ENCODE data around the gene WDR93. TPM values are rescaled to one million over a fixed set of nuclear protein-coding genes. Genes with fewer than 3 reads are reported as not detected.

Gene WDR93
- polyA plus RNA-seq, 2 donors = 0.02 TPM; not detected in 1

DNA sequence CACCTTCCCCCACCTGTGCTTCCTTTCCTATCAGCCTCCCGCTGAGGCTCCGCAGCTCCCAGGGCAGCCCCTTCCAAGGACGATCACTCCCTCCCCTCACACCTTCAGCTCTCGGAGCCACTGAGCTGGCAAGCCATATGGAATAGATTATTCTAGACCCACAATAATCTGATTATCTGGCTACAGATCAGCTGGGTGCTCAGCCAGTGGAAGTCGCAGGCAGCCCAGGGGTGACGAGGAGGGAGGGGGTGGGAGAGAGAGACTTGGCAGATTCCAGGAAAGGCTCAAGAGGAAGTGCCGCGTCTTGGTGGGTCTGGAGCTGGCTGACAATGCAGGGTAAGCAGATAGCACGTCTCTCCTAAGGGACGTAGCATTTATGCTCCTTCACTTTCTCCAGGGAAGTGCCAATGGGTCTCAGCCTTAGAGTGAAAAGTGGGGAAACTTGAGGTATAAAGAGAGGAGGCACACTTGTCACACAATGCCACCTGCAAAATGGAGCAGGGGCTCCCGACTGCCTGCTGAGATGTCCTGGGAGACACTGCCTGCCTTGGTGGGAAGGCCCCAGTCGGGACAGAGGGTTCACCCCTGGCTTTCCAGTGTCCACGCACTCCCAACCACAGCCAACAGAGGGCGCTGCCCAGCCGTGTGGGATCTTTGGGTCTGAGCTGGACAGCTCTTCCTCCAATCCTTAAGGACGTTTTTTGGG is 69.8 kb downstream of the WDR93 start:
- Histone ChIP-seq H3K4me3 (ENCODE audit: low read depth in 1 of 2, low read length in 2 of 2) (no peak overlapping the region), H3K27me3 (ENCODE audit: control insufficient read depth in 1 of 2, insufficient read depth in 2 of 2, low read length in 2 of 2) (no peaks in the 10 kb centered on the region), H3K36me3 (ENCODE audit: control insufficient read depth in 2 of 2, insufficient read depth in 2 of 2, low read length in 1 of 2) (no peaks in the 10 kb centered on the region), H3K9me3 (ENCODE audit: control insufficient read depth in 2 of 2, insufficient read depth in 1 of 2, low read depth in 1 of 2, low read length in 1 of 2) (no peaks in the 10 kb centered on the region), H3K27ac (ENCODE audit: low read depth in 2 of 2, low read length in 1 of 2) (no peak overlapping the region), H3K4me1 (ENCODE audit: control insufficient read depth in 2 of 2, insufficient read depth in 2 of 2, low read length in 1 of 2) (peaks cover 0 to 7% of the 10 kb centered on the region in 2 donors)
- 40 to 41% methylated on average over 16 of the region's 16 CpGs for WGBS, 2 donors

DNA sequence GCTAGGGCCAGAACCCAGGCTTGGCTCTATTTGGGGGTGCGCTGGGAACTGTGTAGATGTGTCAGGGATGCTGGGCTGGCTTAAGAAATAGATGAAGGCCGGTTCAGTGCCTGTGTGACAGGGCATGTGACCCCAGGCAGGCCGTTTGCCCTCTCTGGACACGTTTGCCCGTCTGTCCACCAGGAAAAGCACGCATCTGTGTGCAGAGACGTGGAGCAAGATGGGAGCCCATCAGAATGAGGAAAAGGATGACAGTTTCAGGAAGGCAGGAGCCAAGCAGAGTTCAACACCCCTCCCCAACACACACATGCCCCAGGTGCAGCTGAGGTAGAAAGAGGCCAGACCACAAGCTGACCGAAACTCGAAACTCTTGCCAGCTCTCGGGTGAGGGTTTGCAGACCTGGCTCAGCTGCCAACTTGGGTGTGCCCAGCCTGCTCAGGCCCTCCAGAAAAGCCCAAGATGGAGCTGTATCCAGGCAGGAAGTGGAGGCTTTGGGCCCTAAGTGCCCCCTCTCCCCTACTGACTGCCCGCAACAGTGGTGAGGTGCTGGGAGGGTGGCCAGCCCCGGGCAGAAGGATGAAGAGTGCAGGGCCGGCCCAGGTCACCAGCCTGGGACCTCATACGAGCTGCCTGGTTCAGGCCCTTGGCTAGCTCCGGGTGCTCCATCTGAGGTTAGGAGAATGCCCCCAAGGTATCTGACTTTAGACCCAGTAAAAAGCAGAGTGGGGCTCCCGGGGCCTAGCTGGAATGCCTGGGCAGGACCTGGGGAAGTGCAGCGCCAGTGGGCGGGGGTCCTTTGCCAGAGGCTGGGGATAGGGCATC is 70.6 kb downstream of the WDR93 start:
- no peaks in the 10 kb centered on the region for H3K27me3 ChIP-seq (ENCODE audit: control insufficient read depth in 1 of 2, insufficient read depth in 2 of 2, low read length in 2 of 2)
- H3K4me1 ChIP-seq (ENCODE audit: control insufficient read depth in 2 of 2, insufficient read depth in 2 of 2, low read length in 1 of 2) = peaks cover 0 to 8% of the 10 kb centered on the region in 2 donors
- no peaks in the 10 kb centered on the region for H3K36me3 ChIP-seq (ENCODE audit: control insufficient read depth in 2 of 2, insufficient read depth in 2 of 2, low read length in 1 of 2)
- no peak overlapping the region for H3K27ac ChIP-seq (ENCODE audit: low read depth in 2 of 2, low read length in 1 of 2)
- 57 to 58% methylated on average over 18 of the region's 18 CpGs for WGBS, 2 donors
- no peaks in the 10 kb centered on the region for H3K9me3 ChIP-seq (ENCODE audit: control insufficient read depth in 2 of 2, insufficient read depth in 1 of 2, low read depth in 1 of 2, low read length in 1 of 2)
- H3K4me3 ChIP-seq (ENCODE audit: low read depth in 1 of 2, low read length in 2 of 2) = no peak overlapping the region

DNA sequence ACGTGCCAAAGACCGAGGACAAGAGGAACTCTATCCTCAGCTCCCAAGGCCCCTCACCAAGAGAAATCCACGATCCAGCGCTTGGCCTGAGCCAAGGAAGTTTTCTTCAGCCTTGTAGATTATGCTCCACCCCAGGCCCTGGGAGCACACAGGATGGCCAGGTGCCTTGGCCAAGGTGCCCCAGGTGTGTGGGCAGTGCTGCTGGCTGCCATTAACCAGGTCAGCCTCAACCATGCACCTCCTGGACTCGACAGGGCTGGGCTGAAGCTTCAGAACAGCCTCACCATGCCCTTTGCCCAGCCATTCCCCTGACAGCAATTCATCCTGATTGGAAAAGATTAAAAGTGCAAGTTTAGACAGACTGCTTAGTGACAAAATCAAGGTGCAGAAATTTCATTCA is 71.3 kb downstream of the WDR93 start:
- Histone ChIP-seq H3K27ac (ENCODE audit: low read depth in 2 of 2, low read length in 1 of 2) (no peak overlapping the region), H3K4me3 (ENCODE audit: low read depth in 1 of 2, low read length in 2 of 2) (no peak overlapping the region), H3K27me3 (ENCODE audit: control insufficient read depth in 1 of 2, insufficient read depth in 2 of 2, low read length in 2 of 2) (no peaks in the 10 kb centered on the region), H3K36me3 (ENCODE audit: control insufficient read depth in 2 of 2, insufficient read depth in 2 of 2, low read length in 1 of 2) (no peaks in the 10 kb centered on the region), H3K4me1 (ENCODE audit: control insufficient read depth in 2 of 2, insufficient read depth in 2 of 2, low read length in 1 of 2) (peaks cover 0 to 14% of the 10 kb centered on the region in 2 donors), H3K9me3 (ENCODE audit: control insufficient read depth in 2 of 2, insufficient read depth in 1 of 2, low read depth in 1 of 2, low read length in 1 of 2) (no peaks in the 10 kb centered on the region)
- 72 to 73% methylated on average over 5 of the region's 5 CpGs for WGBS, 2 donors

DNA sequence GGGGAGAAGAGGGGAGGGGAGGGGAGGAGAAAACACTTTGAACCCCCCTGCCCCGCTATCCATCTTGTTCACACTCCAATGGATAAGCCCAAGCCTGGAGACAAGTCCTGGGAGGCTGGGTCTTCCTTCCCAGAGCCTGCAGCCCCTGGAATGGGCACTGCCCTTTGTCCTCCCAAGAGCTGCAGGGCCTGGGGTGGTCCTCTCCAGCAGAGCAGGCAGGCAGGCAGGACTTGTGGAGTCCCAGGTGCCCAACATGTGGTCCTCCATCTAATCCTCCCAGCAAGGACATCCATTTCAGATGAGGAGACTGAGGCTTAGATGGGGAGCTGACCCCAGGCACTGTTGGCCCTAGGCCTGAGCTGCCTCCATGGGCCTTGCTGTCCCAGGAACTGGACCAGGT is 75.1 kb downstream of the WDR93 start:
- Histone ChIP-seq H3K9me3 (ENCODE audit: control insufficient read depth in 2 of 2, insufficient read depth in 1 of 2, low read depth in 1 of 2, low read length in 1 of 2) (no peaks in the 10 kb centered on the region), H3K27ac (ENCODE audit: low read depth in 2 of 2, low read length in 1 of 2) (no peak overlapping the region), H3K4me1 (ENCODE audit: control insufficient read depth in 2 of 2, insufficient read depth in 2 of 2, low read length in 1 of 2) (peaks cover 0 to 17% of the 10 kb centered on the region in 2 donors), H3K27me3 (ENCODE audit: control insufficient read depth in 1 of 2, insufficient read depth in 2 of 2, low read length in 2 of 2) (no peaks in the 10 kb centered on the region), H3K4me3 (ENCODE audit: low read depth in 1 of 2, low read length in 2 of 2) (no peak overlapping the region), H3K36me3 (ENCODE audit: control insufficient read depth in 2 of 2, insufficient read depth in 2 of 2, low read length in 1 of 2) (no peaks in the 10 kb centered on the region)
- 83% methylated on average over 1 of the region's 1 CpG for WGBS, 2 donors

DNA sequence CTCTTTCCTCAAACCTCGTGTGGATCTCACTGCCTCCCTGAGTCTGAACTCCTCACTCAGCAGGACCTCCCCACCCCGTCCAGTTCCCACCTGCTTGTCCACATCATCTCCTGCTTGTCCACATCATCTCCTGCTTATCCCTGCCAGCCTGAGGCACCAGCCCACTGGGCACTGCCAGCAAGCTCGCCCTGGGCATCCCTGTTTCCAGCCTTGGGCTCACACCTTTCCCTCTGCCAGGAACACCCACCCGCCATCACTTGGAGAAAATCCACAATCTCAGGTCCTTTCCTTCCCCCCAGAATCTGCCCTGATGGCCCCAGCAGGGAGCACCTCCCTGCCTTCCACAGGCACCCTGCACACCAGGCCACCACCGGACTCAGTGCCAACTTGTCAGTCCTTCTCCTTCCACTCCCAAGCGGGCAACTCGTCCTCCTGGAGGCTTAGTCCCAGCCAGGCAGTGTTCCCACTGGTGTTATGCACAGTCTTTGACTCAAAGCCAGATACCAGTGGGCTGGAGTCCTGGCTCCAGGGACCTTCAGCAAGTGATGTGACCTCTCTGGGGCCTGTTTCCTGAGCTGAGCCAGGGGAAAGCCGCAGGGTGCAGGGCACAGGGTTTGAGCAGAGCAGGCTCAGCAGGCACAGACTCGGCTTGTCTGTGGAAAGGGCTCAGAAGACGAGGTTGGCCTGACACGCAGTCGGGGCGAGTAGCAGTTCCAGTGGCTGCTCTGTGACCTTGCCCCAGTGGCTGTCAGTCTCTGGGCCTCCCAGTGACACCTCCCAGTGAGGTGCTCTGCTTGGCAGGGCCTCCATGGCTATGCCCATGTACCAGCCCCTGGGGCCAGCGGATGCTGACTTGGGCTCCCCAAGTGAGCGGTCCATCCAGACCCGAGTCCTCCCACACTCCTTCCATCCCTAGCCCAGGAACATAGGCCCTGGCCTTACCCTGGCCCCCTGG is 76.0 kb downstream of the WDR93 start:
- no peak overlapping the region for H3K27ac ChIP-seq (ENCODE audit: low read depth in 2 of 2, low read length in 1 of 2)
- no peaks in the 10 kb centered on the region for H3K36me3 ChIP-seq (ENCODE audit: control insufficient read depth in 2 of 2, insufficient read depth in 2 of 2, low read length in 1 of 2)
- 68 to 79% methylated on average over 16 of the region's 16 CpGs for WGBS, 2 donors
- H3K4me3 ChIP-seq (ENCODE audit: low read depth in 1 of 2, low read length in 2 of 2) = no peak overlapping the region
- peaks cover 0 to 12% of the 10 kb centered on the region in 2 donors for H3K4me1 ChIP-seq (ENCODE audit: control insufficient read depth in 2 of 2, insufficient read depth in 2 of 2, low read length in 1 of 2)
- H3K27me3 ChIP-seq (ENCODE audit: control insufficient read depth in 1 of 2, insufficient read depth in 2 of 2, low read length in 2 of 2) = no peaks in the 10 kb centered on the region
- no peaks in the 10 kb centered on the region for H3K9me3 ChIP-seq (ENCODE audit: control insufficient read depth in 2 of 2, insufficient read depth in 1 of 2, low read depth in 1 of 2, low read length in 1 of 2)

DNA sequence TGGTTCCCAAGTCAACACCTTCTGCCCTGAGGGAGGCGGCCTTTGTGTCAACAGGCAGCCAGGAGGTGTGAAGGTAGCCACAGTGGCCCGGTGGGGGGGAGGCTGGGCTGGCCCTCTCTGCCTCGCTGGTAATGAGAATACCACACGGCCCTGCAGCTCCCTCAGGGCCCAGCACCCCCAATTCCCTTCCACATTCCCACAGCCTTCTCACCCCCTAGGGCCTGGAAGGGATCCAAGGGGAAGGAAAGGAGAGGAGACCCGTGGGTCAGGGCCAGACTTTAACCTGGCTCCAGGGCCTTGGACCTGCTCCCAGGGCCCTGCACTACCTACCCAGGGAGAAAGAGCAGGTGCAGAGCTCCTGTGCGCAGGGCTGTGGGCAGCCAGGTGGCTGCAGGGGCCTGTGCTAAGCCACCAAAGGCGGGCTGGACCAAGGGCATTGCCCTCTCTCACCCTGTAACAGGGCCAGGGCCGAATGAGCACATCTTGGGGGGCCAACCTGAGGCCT is 76.9 kb downstream of the WDR93 start:
- H3K27me3 ChIP-seq (ENCODE audit: control insufficient read depth in 1 of 2, insufficient read depth in 2 of 2, low read length in 2 of 2) = no peaks in the 10 kb centered on the region
- no peak overlapping the region for H3K27ac ChIP-seq (ENCODE audit: low read depth in 2 of 2, low read length in 1 of 2)
- H3K36me3 ChIP-seq (ENCODE audit: control insufficient read depth in 2 of 2, insufficient read depth in 2 of 2, low read length in 1 of 2) = no peaks in the 10 kb centered on the region
- H3K4me1 ChIP-seq (ENCODE audit: control insufficient read depth in 2 of 2, insufficient read depth in 2 of 2, low read length in 1 of 2) = peaks cover 0 to 9% of the 10 kb centered on the region in 2 donors
- 60 to 69% methylated on average over 8 of the region's 8 CpGs for WGBS, 2 donors
- H3K4me3 ChIP-seq (ENCODE audit: low read depth in 1 of 2, low read length in 2 of 2) = no peak overlapping the region
- no peaks in the 10 kb centered on the region for H3K9me3 ChIP-seq (ENCODE audit: control insufficient read depth in 2 of 2, insufficient read depth in 1 of 2, low read depth in 1 of 2, low read length in 1 of 2)

DNA sequence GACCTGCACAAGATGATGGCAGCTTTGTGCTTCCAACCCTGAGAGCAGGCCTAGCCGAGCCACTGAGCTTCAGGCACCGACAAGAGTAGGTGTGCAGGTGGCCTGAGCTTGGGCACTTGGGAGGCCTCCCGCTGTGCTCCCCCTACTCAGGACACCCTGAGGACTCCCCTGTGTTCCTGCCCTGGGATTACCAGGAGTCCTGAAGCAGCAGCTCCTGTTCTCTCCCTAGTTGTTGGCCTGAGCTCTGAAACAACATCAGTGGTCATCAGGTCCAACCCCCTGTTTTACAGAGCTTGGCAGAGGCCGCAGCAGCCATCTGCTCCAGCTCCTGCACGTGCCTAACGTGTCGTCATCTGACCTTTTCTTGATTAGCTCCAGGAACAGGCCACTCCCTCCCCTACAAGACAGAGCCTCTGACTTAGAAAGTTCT is 77.5 kb downstream of the WDR93 start:
- Histone ChIP-seq H3K27ac (ENCODE audit: low read depth in 2 of 2, low read length in 1 of 2) (no peak overlapping the region), H3K9me3 (ENCODE audit: control insufficient read depth in 2 of 2, insufficient read depth in 1 of 2, low read depth in 1 of 2, low read length in 1 of 2) (no peaks in the 10 kb centered on the region)
- 56 to 62% methylated on average over 7 of the region's 7 CpGs for WGBS, 2 donors

DNA sequence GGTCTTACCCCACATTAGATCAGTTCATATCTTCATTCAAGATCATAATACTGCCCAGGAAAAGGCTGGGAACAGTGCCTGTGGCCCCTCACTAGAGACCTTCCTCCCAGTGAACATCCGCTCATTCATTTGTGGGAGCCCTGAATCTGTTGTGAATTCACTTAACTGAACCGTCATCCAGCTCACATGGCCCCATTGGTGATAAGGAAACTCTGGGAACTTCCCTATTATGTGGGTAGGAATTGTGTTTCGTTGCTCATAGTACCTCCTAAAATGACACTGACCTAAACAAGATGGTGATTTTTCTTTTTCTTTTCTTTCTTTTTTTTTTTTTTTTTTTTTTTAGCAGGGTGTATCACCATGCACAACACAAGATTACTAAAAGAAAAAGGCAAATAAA is 78.8 kb downstream of the WDR93 start:
- Histone ChIP-seq H3K36me3 (ENCODE audit: control insufficient read depth in 2 of 2, insufficient read depth in 2 of 2, low read length in 1 of 2) (no peaks in the 10 kb centered on the region), H3K27me3 (ENCODE audit: control insufficient read depth in 1 of 2, insufficient read depth in 2 of 2, low read length in 2 of 2) (no peaks in the 10 kb centered on the region), H3K27ac (ENCODE audit: low read depth in 2 of 2, low read length in 1 of 2) (no peak overlapping the region), H3K9me3 (ENCODE audit: control insufficient read depth in 2 of 2, insufficient read depth in 1 of 2, low read depth in 1 of 2, low read length in 1 of 2) (no peaks in the 10 kb centered on the region), H3K4me1 (ENCODE audit: control insufficient read depth in 2 of 2, insufficient read depth in 2 of 2, low read length in 1 of 2) (peaks cover 0 to 12% of the 10 kb centered on the region in 2 donors), H3K4me3 (ENCODE audit: low read depth in 1 of 2, low read length in 2 of 2) (no peak overlapping the region)
- 87 to 92% methylated on average over 3 of the region's 3 CpGs for WGBS, 2 donors

More for the DNA sequence above, 77.5 kb downstream of the WDR93 start:
- Histone ChIP-seq H3K4me1 (ENCODE audit: control insufficient read depth in 2 of 2, insufficient read depth in 2 of 2, low read length in 1 of 2) (peaks cover 0 to 9% of the 10 kb centered on the region in 2 donors), H3K36me3 (ENCODE audit: control insufficient read depth in 2 of 2, insufficient read depth in 2 of 2, low read length in 1 of 2) (no peaks in the 10 kb centered on the region), H3K4me3 (ENCODE audit: low read depth in 1 of 2, low read length in 2 of 2) (no peak overlapping the region), H3K27me3 (ENCODE audit: control insufficient read depth in 1 of 2, insufficient read depth in 2 of 2, low read length in 2 of 2) (no peaks in the 10 kb centered on the region)

DNA sequence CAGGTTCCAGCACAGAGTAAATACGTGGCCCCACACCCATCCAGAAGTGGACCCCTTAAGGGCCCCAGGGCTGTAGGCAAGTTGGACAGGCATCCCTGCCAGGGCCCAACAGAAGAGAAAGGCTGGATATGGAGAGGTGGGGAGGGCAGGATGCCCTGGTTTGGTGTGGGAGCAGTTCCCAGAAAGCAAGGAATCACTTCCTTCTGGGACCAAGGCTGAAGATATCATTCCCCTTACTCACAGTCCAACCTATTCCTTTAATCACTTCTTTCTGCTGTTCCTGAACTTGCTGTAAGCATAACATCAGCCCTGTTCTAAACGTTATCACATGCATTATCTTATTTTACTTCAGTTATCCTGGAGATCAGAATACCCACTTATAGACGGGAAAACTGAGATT is 79.4 kb downstream of the WDR93 start:
- Histone ChIP-seq H3K36me3 (ENCODE audit: control insufficient read depth in 2 of 2, insufficient read depth in 2 of 2, low read length in 1 of 2) (no peaks in the 10 kb centered on the region), H3K4me3 (ENCODE audit: low read depth in 1 of 2, low read length in 2 of 2) (no peak overlapping the region), H3K4me1 (ENCODE audit: control insufficient read depth in 2 of 2, insufficient read depth in 2 of 2, low read length in 1 of 2) (peaks cover 0 to 16% of the 10 kb centered on the region in 2 donors), H3K27me3 (ENCODE audit: control insufficient read depth in 1 of 2, insufficient read depth in 2 of 2, low read length in 2 of 2) (no peaks in the 10 kb centered on the region), H3K9me3 (ENCODE audit: control insufficient read depth in 2 of 2, insufficient read depth in 1 of 2, low read depth in 1 of 2, low read length in 1 of 2) (no peaks in the 10 kb centered on the region), H3K27ac (ENCODE audit: low read depth in 2 of 2, low read length in 1 of 2) (no peak overlapping the region)
- 58 to 73% methylated on average over 3 of the region's 3 CpGs for WGBS, 2 donors
